K562 (cell line): ENCODE data around the gene SCMH1. TPM values are rescaled to one million over a fixed set of nuclear protein-coding genes. Genes with fewer than 3 reads are reported as not detected.

Experiments
- ATAC-seq: fragments of 200-7000 bp; cut with Tn5 transposase; 3 replicates; pipeline ENCODE4 v1.9.1; 2020; ENCODE audit warnings: moderate library complexity
- BruUV-seq: library from RNA; stranded (reverse); fragments of 400-500 nt; replicated peaks from 2 replicates; lab custom pipeline; 2021; lab: Mats Ljungman, UMichigan
- CTCF ChIA-PET: fragments of 300-600 bp; formaldehyde crosslinking; extraction: SDS; loops from one replicate; lab custom pipeline; 2021; ENCODE audit warnings: low intra/inter-chr PET ratio; lab: Yijun Ruan, JAX
- POLR2A ChIA-PET: fragments of 300-600, 350-650 bp; sonication (Branson Sonifier 250); formaldehyde crosslinking; extraction: SDS; loops from one replicate; lab custom pipeline; 2021; ENCODE audit warnings: antibody characterized with exemption, inconsistent platforms; lab: Yijun Ruan, JAX
- DNase-seq, 4 experiments: peaks; one replicate each; pipeline versions ENCODE4 v3.0.0 to v3.0.0-alpha.2; 2011 to 2018; ENCODE audit warnings: low spot score in 3 of 4, mixed read lengths in 3 of 4; ENCODE audit errors: extremely low read depth in 1 of 4
- FAIRE-seq: peaks from 2 replicates; lab custom pipeline; 2011; peaks lifted over from hg19 to GRCh38; lab: Jason Lieb, UNC
- H2AFZ ChIP-seq: 2 replicates; pipeline ENCODE4 v1.6.0; 2011; ENCODE audit warnings: low read depth, low read length, control low read depth, inconsistent platforms
- H3K27ac ChIP-seq: fragments of 200-600 bp; 3 replicates; pipeline ENCODE4 v1.8.0; 2011; ENCODE audit warnings: low read depth, mild to moderate bottlenecking, control low read depth, inconsistent platforms, low read length, moderate library complexity, mixed read lengths; ENCODE audit errors: extremely low read depth
- H3K27me3 ChIP-seq, 2 experiments: fragments of 300-600 bp in 1 of 2; 2 replicates in 1 of 2; 3 replicates in 1 of 2; pipeline versions ENCODE4 v1.6.0 to v1.8.0; 2011; ENCODE audit warnings: inconsistent platforms in 2 of 2, low read length in 2 of 2, mild to moderate bottlenecking in 1 of 2, mixed read lengths in 1 of 2, moderate library complexity in 1 of 2; ENCODE audit not compliant: control insufficient read depth in 2 of 2, insufficient read depth in 2 of 2
- H3K36me3 ChIP-seq: fragments of 300-600 bp; 3 replicates; pipeline ENCODE4 v1.8.0; 2011; ENCODE audit warnings: mild to moderate bottlenecking, low read length, inconsistent platforms; ENCODE audit not compliant: control insufficient read depth, insufficient read depth
- H3K4me1 ChIP-seq, 2 experiments: fragments of 200-600 bp in 1 of 2; replicated peaks in 1 of 2; 2 replicates in 1 of 2; 3 replicates in 1 of 2; pipeline versions ENCODE4 v1.5.1 to v1.8.0; 2011; ENCODE audit warnings: inconsistent platforms in 2 of 2, low read length in 2 of 2, mild to moderate bottlenecking in 1 of 2, mixed read lengths in 1 of 2, moderate library complexity in 1 of 2; ENCODE audit not compliant: control insufficient read depth in 2 of 2, insufficient read depth in 2 of 2
- H3K4me2 ChIP-seq: 2 replicates; pipeline ENCODE4 v1.6.1; 2011; ENCODE audit warnings: low read length, control low read depth, inconsistent platforms, mixed read lengths; ENCODE audit not compliant: insufficient read depth
- H3K4me3 ChIP-seq: fragments of 200-600 bp; sonication (generic), shearing (Covaris generic); 2 replicates; pipeline ENCODE4 v1.5.1; 2016; ENCODE audit warnings: control low read depth, inconsistent platforms
- H3K79me2 ChIP-seq: fragments of 200-600 bp; 3 replicates; pipeline ENCODE4 v1.8.0; 2011; ENCODE audit warnings: low read length, inconsistent platforms; ENCODE audit not compliant: control insufficient read depth, insufficient read depth
- H3K9ac ChIP-seq, 2 experiments: 2 replicates each; pipeline versions ENCODE4 v1.6.0 to v1.6.1; 2011; ENCODE audit warnings: low read depth in 2 of 2, low read length in 2 of 2, control low read depth in 1 of 2, inconsistent platforms in 1 of 2, mild to moderate bottlenecking in 1 of 2, mixed read lengths in 1 of 2; ENCODE audit not compliant: insufficient read depth in 1 of 2
- H3K9me1 ChIP-seq: one replicate; pipeline ENCODE4 v1.6.0; 2011; ENCODE audit warnings: inconsistent platforms, mild to moderate bottlenecking, low read length, moderate library complexity; ENCODE audit not compliant: control insufficient read depth, insufficient read depth
- H3K9me3 ChIP-seq: replicated peaks from 2 replicates; pipeline ENCODE4 v1.5.1; 2011; ENCODE audit warnings: low read depth, low read length, inconsistent platforms; ENCODE audit not compliant: control insufficient read depth, insufficient read depth
- H4K20me1 ChIP-seq: replicated peaks from 2 replicates; pipeline ENCODE4 v1.6.1; 2011; ENCODE audit warnings: low read length, inconsistent platforms, mixed read lengths; ENCODE audit not compliant: control insufficient read depth, insufficient read depth
- ARID1B ChIP-seq: fragments of 450-650 bp; IDR thresholded peaks from 2 replicates; pipeline ENCODE4 v1.6.1; 2016; ENCODE audit warnings: antibody characterized with exemption, mild to moderate bottlenecking, inconsistent platforms
- BMI1 ChIP-seq: fragments of 150-350 bp; IDR thresholded peaks from 2 replicates; pipeline ENCODE4 v1.6.1; 2014; ENCODE audit warnings: low read length
- RAD21 ChIP-seq, 2 experiments: fragments of 250-450 bp in 1 of 2; fragments of 450-650 bp in 1 of 2; sonication (Bioruptor Pico) in 1 of 2; formaldehyde crosslinking in 1 of 2; IDR thresholded peaks in 1 of 2; conservative IDR thresholded peaks in 1 of 2; 2 replicates each; pipeline versions ENCODE4 v1.4.0 to v1.8.0; 2020 to 2022; ENCODE audit warnings: mild to moderate bottlenecking in 2 of 2, moderate library complexity in 1 of 2
- RBFOX2 ChIP-seq: fragments of 200-400 bp; formaldehyde crosslinking; IDR thresholded peaks from 2 replicates; pipeline ENCODE4 v1.6.1; 2017; ENCODE audit warnings: low read depth, mild to moderate bottlenecking, low read length, moderate library complexity
- SMARCE1 ChIP-seq: fragments of 450-650 bp; IDR thresholded peaks from 2 replicates; pipeline ENCODE4 v1.7.1; 2016; ENCODE audit warnings: mild to moderate bottlenecking
- SP1 ChIP-seq: sonication (generic); formaldehyde crosslinking; IDR thresholded peaks from 2 replicates; pipeline ENCODE4 v1.8.1; 2022; ENCODE audit warnings: mild to moderate bottlenecking, missing genetic modification reagents
- SPI1 ChIP-seq: IDR thresholded peaks from 2 replicates; pipeline ENCODE4 v1.6.1; 2011; ENCODE audit warnings: low read depth, low read length, control low read depth, borderline replicate concordance
- TCF3 ChIP-seq: sonication (generic); formaldehyde crosslinking; IDR thresholded peaks from 2 replicates; pipeline ENCODE4 v1.4.0; 2020; ENCODE audit warnings: mild to moderate bottlenecking, missing genetic modification reagents
- ZNF253 ChIP-seq: fragments of 250-450 bp; sonication (Bioruptor Pico); conservative IDR thresholded peaks from 2 replicates; pipeline ENCODE4 v1.6.1; 2021; ENCODE audit warnings: mild to moderate bottlenecking
- ZNF431 ChIP-seq: sonication (generic); formaldehyde crosslinking; IDR thresholded peaks from 2 replicates; pipeline ENCODE4 v1.8.0; 2022; ENCODE audit warnings: mild to moderate bottlenecking, missing genetic modification reagents
- ZNF75A ChIP-seq: fragments of 450-650 bp; formaldehyde crosslinking; IDR thresholded peaks from 2 replicates; pipeline ENCODE4 v1.4.0; 2020; ENCODE audit warnings: mild to moderate bottlenecking
- WGBS: fragments of 100-300 bp; shearing (Covaris generic); methylation state at CpG from one replicate; pipeline ENCODE4 v1.1.6; 2016; ENCODE audit warnings: low coverage, mixed read lengths; ENCODE audit not compliant: insufficient coverage; ENCODE audit errors: missing lambda C conversion rate; 5-methylcytosine and 5-hydroxymethylcytosine counted together
- in situ Hi-C: fragments of 300-500 bp; cut with MboI; formaldehyde crosslinking; loops from 4 replicates; pipeline ENCODE4 v1.15.0; 2018; ENCODE audit warnings: inconsistent platforms, mixed read lengths
- intact Hi-C: fragments of 100-400 bp; cut with micrococcal nuclease; formaldehyde crosslinking; loops from 2 replicates; pipeline ENCODE4 v1.14.2; 2022
- polyA plus RNA-seq, 8 experiments: library from polyadenylated mRNA; depleted of rRNA in 4 of 8; stranded (reverse) in 5 of 8; unstranded in 3 of 8; fragments of >200 nt; fragmentation: Nextera tagmentation in 2 of 8; fragmentation: Illumina TruSeq in 1 of 8; extraction: Ambion mirVana in 2 of 8; extraction: Trizol in 1 of 8; gene quantifications; 2 replicates each; pipeline versions ENCODE4 v1.2.1 to v1.2.3, GENCODE V29; 2011 to 2014; ENCODE audit warnings: inconsistent platforms in 1 of 8, missing spikeins in 1 of 8
- total RNA-seq, 7 experiments: library from RNA; depleted of rRNA in 6 of 7; stranded (reverse); fragments of >200 nt in 6 of 7; fragmentation: Illumina TruSeq in 2 of 7; extraction: Trizol in 2 of 7; gene quantifications; 2 replicates each; pipeline versions ENCODE4 v1.2.1 to v1.2.3, GENCODE V29; 2011 to 2021; ENCODE audit warnings: low replicate concordance in 1 of 7
- TF ChIP-seq, protein P1 (sequence below): fragments of 250-450 bp; sonication (Bioruptor Pico); IDR thresholded peaks from 2 replicates; pipeline ENCODE4 v1.4.0; 2020; ENCODE audit warnings: mild to moderate bottlenecking, moderate library complexity
- TF ChIP-seq, protein P2 (sequence below): sonication (generic); formaldehyde crosslinking; IDR thresholded peaks from 2 replicates; pipeline ENCODE4 v1.8.0; 2022; ENCODE audit warnings: mild to moderate bottlenecking, missing genetic modification reagents
- TF ChIP-seq, protein P3 (sequence below), 2 experiments: IDR thresholded peaks; 2 replicates each; pipeline ENCODE4 v1.6.1; 2012; ENCODE audit warnings: improper control_type of control experiment in 2 of 2, low read depth in 2 of 2, low read length in 2 of 2, borderline replicate concordance in 1 of 2

The SCMH1 gene
- total and polyA plus RNA-seq, 9 of the 15 experiments (the other 6 are each of a cell fraction or from before 2014, with no cell fraction given) = 8.5 to 37.0 (median 26.8) TPM

DNA sequence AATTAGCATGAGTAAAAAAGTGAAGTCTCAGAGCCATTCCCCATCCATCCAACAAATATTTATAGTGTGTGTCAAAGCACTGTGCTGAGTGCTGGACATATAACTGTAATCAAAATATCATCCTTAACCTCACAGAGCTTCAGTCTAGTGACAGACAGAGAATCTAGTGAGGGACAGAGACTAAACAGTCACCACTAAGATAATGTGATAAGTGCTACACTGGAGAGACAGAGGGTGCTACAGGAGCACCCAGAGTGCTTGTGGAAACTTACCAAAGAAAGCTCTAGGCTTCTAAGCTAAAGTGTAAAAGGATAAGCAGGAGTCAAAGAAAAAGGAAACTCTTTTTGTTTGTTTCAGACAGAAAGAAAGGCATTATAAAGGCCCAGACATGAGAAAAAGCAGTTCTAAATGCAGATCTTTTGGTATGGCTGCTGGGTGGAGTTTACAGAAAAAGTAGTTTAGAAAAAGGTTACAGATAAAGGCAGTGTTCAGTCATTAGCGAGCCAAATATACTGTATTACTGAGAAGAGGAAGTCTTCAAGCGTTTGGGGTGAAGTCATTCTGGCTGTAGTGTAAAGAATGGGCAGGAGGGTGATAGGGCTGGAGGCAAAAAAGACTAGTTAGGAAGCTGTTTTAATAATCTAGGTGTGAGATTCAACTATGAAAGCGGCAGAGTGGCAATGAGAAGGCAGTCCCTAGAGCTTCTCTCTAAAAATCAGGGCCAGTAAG is 83.8 kb downstream of the SCMH1 start:
- ATAC-seq = peak; percentile 84
- Histone ChIP-seq H3K9me1 (no peaks in the 10 kb centered on the region), H3K4me2 (no peak overlapping the region; the same call in 1 of the 2 replicates), H3K27ac (peak overlapping the region; percentile 41; the same call in 1 of the 3 replicates), H3K9me3 (no peaks in the 10 kb centered on the region), H3K9ac (no peak overlapping the region), H4K20me1 (no peaks in the 10 kb centered on the region), H3K4me3 (no peak overlapping the region), H3K79me2 (no peaks in the 10 kb centered on the region), H2AFZ (no peak overlapping the region), H3K27me3 (no peaks in the 10 kb centered on the region), H3K36me3 (peaks cover 6% of the 10 kb centered on the region; the same call in 1 of the 3 replicates), H3K4me1 (peaks cover 15 to 36% of the 10 kb centered on the region in 2 experiments; a peak in 4 of 5 replicates)
- ChIA-PET POLR2A (interaction anchor here (1.1 to 1.2 kb wide), 2 partner anchors 13 to 21 kb away, joined by 4 to 6 read pairs; no protein-coding TSS in a partner anchor), CTCF (no interaction called here)
- DNase-seq = peak in 2 of 4 experiments; percentile 50 to 63
- in situ Hi-C loops = no loop called here
- 17% methylated on average over 3 of the region's 3 CpGs for WGBS
- no TSS peak for BruUV-seq
- intact Hi-C loops = no loop called here
- peak; percentile 72 for FAIRE-seq
- peak; percentile 92 for TF ChIP-seq SPI1
- no peak for TF ChIP-seq ZNF431 (CRISPR knock-in tag)
- TF ChIP-seq, protein P1, sequence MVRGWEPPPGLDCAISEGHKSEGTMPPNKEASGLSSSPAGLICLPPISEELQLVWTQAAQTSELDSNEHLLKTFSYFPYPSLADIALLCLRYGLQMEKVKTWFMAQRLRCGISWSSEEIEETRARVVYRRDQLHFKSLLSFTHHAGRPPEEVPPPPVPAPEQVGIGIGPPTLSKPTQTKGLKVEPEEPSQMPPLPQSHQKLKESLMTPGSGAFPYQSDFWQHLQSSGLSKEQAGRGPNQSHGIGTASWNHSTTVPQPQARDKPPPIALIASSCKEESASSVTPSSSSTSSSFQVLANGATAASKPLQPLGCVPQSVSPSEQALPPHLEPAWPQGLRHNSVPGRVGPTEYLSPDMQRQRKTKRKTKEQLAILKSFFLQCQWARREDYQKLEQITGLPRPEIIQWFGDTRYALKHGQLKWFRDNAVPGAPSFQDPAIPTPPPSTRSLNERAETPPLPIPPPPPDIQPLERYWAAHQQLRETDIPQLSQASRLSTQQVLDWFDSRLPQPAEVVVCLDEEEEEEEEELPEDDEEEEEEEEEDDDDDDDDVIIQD (CRISPR knock-in tag) = no peak
- TF ChIP-seq, protein P2, sequence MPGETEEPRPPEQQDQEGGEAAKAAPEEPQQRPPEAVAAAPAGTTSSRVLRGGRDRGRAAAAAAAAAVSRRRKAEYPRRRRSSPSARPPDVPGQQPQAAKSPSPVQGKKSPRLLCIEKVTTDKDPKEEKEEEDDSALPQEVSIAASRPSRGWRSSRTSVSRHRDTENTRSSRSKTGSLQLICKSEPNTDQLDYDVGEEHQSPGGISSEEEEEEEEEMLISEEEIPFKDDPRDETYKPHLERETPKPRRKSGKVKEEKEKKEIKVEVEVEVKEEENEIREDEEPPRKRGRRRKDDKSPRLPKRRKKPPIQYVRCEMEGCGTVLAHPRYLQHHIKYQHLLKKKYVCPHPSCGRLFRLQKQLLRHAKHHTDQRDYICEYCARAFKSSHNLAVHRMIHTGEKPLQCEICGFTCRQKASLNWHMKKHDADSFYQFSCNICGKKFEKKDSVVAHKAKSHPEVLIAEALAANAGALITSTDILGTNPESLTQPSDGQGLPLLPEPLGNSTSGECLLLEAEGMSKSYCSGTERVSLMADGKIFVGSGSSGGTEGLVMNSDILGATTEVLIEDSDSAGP = no peak
- peak; percentile 29 to 61; a peak in 3 of 4 replicates for TF ChIP-seq RAD21 (CRISPR knock-in tag; conservative IDR thresholded peaks at IDR 0.05 in 1 of 2, IDR thresholded peaks at IDR 0.05 in 1 of 2)
- TF ChIP-seq, protein P3, sequence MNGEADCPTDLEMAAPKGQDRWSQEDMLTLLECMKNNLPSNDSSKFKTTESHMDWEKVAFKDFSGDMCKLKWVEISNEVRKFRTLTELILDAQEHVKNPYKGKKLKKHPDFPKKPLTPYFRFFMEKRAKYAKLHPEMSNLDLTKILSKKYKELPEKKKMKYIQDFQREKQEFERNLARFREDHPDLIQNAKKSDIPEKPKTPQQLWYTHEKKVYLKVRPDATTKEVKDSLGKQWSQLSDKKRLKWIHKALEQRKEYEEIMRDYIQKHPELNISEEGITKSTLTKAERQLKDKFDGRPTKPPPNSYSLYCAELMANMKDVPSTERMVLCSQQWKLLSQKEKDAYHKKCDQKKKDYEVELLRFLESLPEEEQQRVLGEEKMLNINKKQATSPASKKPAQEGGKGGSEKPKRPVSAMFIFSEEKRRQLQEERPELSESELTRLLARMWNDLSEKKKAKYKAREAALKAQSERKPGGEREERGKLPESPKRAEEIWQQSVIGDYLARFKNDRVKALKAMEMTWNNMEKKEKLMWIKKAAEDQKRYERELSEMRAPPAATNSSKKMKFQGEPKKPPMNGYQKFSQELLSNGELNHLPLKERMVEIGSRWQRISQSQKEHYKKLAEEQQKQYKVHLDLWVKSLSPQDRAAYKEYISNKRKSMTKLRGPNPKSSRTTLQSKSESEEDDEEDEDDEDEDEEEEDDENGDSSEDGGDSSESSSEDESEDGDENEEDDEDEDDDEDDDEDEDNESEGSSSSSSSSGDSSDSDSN (IDR thresholded peaks at IDR 0.05; ENCODE audit: borderline replicate concordance in 1 of 2, low read depth in 2 of 2, low read length in 2 of 2) = peak in 1 of 2 experiments; percentile 75; a peak in 1 of 4 replicates
- TF ChIP-seq TCF3 (CRISPR knock-in tag) = no peak
- peak; percentile 14; the same call in 1 of the 2 replicates for TF ChIP-seq ARID1B
- no peak for TF ChIP-seq SP1 (CRISPR knock-in tag)
- TF ChIP-seq BMI1 = no peak
- no peak for TF ChIP-seq ZNF253 (CRISPR knock-in tag)
- 0 out of 2 replicates have a peak, but pooled peaks have one; percentile 15 for TF ChIP-seq ZNF75A (CRISPR knock-in tag)
- peak; percentile 44; the same call in 1 of the 2 replicates for TF ChIP-seq SMARCE1
- no peak for TF ChIP-seq RBFOX2
